ENCODE data around the gene CRHR2.

CRHR2 gene

DNA sequence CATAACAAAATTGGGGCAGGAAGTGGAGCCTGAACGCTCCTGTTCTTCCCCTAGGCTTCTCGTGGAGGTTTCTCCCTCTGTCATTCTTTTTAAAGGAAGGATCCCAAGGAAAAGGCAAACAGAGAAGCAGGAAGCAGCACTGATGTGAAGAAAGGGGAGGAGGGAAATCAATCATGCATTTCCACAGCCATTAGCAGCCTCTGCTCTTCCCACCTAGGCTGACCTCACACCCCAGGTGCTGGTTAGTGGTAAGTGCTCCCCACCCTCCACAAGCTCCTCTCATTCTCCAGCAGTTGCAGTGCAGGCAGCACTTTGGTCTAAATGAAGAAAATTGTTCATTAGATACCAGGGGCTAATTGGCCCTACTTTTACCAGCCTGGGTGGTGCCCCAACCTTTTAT, 2.6 kb downstream of the CRHR2 start:
- DNase-seq (ENCODE audit: low spot score): no peak

DNA sequence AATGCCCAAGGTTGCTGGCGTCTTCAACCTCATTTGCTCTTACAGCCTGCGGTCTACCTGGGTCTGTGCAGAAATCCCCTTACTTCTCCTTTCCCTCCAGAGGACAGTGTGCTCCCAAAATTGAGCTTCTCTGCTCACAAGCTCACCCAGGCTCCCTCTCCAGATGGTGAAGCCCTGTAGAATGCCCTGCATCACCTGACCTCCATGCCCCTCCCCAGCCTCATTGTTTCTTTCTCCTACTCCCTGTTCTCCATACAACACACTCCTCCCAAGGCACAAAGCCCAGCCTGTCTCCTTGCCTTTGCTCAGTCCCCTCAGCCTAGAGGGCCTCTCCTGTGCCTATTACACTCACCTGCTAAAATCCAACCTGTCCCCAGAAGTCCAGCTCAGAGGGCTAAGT, 3.5 kb downstream of the CRHR2 start:
- DNase-seq (ENCODE audit: low spot score): no peak

DNA sequence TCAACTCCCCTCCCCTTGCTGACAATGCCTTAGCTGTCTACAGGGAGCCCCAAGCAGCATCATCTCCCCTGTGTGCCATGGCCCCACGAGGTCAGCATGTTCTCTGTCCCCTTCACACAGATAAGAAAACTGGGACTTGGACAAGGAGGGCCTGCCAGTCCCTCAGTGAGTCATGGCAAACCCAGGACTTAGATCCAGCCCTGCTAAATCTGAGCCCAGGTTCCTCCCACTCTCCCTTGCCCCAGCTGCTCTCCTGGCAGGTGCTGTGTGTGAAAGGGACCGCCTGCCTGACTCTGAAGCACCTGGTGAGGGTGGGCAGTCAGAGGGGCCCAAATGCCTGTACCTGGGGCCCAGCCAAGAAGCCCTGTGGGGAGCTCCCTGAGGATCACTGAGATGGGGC, 7.4 kb downstream of the CRHR2 start:
- no peak for DNase-seq (ENCODE audit: low spot score)

DNA sequence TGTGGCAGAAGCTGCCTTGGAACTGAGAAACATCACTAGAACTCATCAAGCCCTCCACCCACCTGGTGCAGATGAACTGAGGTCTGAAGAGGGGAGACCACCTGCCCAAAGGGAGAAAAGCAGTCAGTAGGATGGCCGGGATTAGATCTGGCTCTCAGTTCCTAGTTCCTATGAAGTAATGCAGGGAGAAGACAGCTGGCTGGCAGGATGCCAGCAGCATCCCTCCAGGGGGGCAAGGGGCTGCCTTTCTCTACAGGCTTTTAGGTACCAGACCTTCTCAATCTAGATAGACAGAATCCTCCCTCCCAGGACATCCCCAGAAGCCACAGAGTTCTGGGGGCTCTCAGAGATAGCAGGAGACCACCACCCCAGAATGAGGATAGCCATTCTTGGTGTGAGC, 7.8 kb downstream of the CRHR2 start:
- no peak for DNase-seq (ENCODE audit: low spot score)

DNA sequence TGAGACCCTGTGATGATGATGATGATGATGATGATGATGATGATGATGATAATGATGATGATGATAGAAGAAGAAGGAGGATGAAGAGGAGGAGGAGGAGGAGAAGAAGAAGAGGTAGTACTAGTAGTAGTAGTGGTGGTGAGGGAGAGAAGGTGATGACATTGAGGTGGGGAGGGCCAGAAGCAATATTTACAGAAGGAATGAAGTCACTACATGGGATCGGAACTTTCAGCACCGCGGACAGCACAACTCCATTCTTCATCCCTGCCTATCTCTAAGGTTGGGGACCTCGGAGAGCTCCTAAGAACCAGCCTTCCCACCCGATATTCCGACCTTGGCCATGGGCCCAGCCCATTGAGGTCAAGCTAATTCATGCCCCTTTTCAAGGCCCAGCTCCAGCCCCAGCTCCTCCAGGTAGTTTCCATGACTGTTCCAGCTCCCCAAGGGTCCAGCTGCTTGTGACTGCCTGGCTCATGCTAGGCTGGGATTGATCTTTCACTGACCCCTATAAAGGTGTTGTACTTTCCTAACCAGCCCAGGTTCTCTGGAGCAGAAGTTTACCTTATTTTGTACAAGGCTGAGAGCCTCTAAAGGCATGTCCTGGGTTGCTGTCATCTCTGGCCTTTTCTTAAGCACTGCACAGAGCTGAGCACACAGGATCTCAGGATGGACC, 10.3 kb downstream of the CRHR2 start:
- peak; percentile 82 for DNase-seq (ENCODE audit: low spot score)

DNA sequence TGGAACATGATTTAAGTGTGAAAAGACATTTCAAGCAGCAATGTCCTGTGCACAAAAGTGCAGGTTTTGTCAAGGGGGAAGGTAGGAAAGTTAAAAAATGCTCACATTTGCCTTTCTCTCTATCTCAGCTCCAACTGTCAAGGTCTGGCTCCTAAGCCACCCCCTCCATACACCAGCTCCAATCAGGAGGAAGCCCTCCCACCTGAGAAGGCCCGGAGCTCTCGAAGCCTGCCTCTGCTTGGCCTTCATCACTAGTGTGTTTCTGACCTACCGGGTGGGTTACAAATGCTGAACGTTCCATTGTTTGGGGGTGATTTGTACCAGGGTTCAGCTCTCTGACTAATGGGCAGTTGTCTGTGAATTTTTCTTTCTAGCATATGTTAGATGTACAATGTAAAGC, 14.2 kb downstream of the CRHR2 start:
- DNase-seq (ENCODE audit: low spot score): no peak

DNA sequence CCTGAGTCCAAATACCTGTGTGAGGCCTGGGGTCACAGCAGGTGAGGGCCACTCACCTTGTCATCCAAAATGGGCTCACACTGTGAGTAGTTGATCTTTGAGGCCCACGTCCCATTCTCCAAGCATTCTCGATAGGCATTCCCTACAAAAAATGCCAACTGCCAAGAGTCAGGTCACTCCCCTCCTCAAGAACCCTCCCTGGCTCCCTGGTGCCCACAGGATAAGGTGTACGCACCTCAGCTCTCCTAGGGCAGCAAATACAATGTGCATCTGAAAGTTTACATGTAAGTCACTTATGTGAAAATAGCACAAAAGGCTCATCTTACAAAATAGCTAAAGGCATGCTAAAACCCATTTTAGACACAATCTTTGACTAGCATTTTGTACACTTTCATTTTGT, 15.1 kb downstream of the CRHR2 start:
- no peak for DNase-seq (ENCODE audit: low spot score)

DNA sequence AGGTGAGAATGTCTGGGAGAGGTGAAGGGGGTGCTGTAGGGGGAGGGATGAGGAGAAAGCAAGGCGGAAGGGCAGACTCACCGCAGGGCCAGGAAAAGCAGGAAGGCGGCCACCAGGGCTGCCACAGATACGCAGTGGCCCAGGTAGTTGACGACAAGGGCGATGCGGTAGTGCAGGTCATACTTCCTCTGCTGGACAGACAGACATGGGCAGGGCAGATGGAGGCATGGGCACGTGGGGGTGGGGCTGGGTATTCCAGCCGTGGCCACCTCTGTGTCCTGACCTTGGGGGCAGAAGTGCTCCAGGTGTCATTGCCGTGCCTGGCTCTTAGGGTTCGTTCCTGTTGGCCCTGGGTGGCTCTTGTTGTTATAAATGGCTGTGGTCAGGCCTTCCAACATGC, 16.8 kb downstream of the CRHR2 start:
- no peak for DNase-seq (ENCODE audit: low spot score)

DNA sequence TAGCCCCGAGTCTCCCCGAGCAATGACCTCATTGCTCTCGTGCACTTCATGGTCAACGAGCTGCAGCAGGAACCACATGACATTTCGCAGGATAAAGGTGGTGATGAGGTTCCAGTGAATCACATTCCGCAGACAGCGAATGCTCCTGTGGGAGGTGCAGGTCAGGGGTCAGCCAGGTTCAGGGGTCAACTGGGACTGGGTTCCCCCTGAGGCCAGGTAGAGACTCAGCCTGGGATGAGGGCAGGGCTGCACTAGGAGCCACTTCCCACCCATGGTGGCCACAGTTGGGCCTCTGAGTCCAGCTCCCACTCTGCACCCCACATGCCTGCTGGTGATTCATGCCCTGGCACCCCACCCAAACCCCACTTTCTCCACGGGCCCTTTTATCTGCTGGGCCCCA, 17.2 kb downstream of the CRHR2 start:
- no peak for DNase-seq (ENCODE audit: low spot score)

DNA sequence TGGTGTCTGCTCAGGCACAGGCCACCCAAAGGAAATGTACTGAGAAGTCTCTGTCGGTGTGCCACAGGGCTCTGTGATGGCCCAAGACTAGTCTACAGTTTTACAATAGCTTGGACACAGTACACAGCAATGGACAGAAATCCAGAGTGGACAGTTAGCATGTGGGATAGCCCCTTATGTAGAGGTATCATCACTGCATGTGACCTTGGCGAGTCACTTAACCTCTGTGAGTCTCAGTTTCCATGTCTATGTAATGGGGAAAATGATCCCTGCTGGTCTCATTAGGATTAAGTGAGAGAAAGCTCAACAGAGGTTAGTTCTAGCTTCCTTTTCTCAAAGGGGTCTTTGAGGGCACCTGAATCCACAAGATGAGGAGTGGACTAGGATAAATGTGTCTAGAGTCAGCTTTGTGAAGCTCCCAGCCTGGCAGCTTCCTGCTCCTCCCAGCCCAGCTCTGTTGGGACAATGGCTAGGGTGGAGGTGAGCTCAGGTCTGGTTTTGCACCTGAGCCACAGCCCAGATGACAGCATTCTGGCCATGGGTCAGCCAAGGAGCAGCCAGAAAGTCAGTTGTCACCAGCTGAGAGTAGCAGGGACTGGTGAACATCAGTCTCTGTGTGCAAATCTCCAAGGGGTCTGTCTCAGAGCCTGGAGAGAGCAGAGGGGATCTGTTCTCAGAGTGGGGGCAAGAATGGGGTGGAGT, 17.9 kb downstream of the CRHR2 start:
- DNase-seq (ENCODE audit: low spot score): no peak

DNA sequence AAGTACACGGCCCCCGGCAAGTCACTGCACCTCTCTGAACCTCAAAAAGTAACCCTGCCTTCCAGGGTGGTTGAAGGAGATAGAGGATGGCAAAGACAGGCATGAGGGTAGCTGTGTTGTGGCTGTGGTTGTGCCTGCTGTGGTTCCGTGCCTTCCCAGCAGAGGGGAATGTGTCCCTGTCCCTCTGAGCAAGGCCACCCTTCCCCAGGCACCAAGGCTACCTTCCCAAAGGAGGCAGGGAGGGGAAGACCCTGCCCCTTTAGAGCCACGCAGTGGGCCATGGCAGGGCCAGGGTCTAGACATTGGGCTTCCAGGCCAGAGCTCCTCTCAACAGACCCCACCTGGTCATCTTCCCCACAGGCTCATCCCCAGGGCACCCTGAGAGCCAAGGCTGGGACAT, 18.8 kb downstream of the CRHR2 start:
- DNase-seq (ENCODE audit: low spot score): no peak

DNA sequence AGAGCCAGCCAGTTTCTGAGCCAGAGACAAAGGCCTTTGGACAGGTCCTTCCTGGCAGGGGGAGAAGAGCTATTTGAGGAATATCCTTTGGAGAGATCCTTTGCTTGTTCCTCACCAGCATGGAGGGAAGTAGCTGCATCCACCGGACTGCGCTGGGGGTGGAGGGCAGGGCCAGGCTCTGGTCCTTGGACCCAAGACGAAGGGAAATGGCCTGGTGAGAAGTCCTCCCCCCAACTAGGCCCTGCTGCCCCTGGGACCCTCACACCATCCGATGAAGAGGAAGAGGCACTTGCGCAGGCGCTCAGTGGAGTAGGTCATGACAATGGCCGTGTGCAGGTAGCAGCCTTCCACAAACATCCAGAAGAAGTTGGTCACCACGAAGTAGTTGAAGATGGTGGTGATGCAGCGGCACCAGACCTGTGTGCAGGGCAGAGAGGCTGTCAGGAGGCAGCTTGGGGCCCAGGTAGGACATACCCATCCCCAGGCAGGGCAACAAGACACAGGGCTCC, 19.8 kb downstream of the CRHR2 start:
- DNase-seq (ENCODE audit: low spot score): no peak

DNA sequence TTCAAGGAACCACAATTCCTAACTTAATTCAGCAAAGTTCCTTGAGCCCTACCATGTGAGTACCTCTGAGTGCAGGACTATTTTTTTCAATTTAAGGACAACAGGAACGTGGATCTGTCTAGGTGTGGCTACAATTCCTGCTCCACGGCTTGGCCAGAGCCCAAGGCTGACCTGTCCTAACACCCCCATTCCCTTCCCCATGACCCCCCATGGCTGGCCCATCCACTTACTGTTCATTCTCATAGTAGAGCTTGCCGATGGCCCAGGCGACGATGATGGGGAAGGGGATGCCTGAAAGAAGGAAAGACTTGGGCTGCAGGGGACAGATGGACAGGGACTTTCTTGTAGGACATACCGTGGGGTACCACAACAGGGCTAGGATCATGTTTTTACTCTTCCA, 20.3 kb downstream of the CRHR2 start:
- no peak for DNase-seq (ENCODE audit: low spot score)

DNA sequence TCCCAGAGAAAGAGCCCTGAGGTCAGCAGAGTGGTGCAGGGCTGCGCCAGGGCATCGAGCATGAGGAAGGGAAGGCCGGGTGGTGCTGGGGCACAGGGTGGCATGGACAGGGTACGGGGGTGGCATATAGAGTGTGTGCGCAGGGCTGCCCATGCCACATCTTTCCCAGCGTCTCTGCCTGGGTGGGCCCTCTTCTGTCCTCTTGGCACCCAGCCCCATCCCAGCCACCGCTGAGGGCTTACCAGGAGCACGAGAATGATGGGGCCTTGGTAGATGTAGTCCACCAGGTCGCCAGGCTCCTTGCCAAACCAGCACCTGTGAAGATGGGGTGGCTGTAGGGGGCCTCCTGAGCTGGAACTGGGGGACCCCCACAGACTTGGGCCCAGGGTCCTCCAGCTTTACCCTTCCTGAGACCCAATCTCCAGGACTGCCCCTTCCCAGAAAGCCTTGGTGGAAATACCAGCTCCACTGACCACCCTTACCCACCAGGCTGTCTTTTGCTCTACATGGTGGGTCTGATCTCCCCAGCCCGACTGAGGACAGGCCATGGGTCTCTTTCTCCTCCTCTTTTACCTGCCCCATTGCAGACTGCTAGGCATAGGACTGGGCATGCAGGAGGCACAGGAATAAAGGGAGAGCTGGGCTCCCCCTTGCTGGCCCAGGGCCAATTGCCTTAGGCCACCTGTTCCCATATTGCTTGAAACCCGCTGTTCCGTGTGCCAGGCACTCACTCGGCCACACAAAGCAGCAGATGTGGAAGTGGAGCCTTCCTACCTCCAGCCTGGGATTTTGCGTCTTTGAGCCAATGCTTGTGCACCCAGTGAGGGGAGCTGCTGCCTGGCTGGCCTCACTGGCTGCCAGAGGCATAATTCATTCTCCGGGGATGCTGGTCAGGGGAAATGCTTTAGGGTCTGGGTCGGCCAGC, 21.7 kb downstream of the CRHR2 start:
- no peak for DNase-seq (ENCODE audit: low spot score)

DNA sequence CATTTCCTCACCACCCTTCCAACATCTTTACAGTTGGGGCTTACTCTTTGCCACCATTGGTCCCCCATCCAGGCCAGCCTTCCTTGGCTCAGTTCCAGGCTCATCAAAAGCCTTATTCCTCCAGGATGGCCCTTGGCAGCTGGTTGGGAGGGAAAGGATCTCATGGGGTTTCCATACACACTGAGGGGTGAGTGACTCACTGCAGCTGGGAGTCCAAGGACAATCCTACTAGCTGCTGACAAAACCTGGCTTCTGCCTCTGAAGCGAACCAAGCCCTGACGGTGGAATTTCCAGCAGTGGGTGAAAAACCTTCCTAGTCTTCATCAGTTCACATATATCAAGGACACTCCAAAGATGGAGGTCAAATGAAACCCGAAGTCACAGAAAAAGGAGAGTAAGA, 22.9 kb downstream of the CRHR2 start:
- no peak for DNase-seq (ENCODE audit: low spot score)

DNA sequence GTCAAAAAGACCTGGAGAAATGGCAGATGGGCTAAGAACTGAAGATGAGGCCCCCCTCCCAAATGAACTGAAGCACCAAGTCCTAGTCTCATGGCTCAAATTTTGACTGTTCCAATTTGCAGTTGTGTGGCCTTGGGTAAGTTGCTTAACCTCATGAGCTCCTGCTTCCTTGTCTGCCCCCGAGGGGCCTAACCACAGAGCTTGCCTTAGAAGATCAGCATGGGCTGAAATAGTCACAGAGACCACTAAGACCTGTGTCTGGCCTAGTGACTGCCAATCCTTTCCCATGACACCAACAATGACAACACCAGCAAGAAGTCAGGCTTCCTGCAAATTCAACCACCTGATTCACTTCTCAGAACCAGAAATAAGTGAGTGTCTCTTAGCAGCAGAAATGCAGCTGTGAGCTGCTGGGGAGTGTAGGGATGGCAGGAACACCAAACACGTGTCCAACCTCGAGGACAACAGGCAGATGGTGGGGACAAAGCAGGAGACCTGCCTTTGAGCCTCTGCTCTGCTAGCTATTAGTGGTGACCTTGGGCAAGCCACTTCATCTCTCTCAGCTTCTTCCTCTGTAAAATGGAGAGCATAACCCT, 23.7 kb downstream of the CRHR2 start:
- DNase-seq (ENCODE audit: low spot score): no peak

DNA sequence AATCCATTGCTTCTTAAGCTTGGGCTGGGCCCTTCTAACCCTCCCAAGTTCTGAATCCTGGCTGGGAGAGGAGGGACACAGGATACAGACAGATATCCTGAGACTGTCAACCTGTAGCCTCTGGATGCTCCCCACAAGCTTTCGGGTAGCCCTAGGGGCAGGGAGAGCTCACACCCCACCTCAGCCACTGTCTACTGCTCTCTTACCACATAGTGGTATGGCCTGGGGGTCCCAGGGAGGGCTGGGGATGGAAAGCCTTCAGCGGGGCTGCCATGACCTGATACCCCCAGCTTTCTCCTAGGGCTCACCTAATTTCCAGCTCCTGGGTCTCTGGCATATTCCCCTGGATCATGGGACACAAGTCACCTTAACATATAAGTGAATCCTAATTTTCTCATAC, 25.1 kb downstream of the CRHR2 start:
- DNase-seq (ENCODE audit: low spot score): no peak

DNA sequence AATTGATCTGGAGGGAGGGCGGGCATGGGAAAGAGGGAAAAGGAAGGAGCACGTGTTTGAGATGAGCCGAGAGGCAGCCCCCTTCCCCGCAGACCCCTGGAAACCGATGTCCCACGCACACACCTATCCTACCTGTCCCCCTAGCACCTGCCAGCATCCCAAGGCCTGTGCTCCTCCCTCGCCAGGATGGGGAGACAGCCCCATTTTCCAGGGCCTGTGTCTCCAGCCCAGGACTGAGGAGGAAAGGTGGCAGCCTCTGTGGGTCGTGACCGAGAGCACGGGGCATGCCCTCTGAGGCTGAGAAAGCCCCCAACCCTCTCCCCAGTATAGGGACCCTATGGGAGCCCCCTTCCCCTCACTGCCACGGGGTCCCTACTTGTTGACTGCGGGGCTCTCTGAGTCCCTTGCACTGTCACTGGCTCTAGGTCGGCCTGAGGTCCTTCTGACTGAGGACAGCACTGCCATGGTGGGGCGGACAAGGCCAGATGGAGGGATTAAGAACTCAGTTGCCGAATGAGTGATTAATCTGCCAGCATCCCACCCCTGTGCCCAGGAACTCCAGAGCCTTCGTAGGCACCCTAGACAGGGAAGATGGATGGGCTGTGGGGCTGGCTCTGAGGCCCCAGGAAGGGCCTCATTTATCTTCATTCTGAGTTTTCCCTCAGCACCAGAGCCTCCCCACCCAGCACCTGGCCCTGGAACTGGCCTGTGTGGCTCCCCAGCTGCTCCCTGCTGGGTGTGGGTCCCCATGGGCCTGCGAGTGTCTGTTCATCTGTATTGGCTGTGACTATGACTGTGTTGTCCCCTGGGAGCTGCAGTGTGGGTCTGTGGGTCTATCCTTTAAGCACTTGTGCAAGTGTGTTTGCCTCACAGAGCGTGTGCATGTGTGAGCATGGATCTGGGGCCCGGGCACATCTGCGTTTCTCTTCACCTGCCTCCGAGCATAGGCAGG, 26.0 kb downstream of the CRHR2 start:
- no peak for DNase-seq (ENCODE audit: low spot score)

DNA sequence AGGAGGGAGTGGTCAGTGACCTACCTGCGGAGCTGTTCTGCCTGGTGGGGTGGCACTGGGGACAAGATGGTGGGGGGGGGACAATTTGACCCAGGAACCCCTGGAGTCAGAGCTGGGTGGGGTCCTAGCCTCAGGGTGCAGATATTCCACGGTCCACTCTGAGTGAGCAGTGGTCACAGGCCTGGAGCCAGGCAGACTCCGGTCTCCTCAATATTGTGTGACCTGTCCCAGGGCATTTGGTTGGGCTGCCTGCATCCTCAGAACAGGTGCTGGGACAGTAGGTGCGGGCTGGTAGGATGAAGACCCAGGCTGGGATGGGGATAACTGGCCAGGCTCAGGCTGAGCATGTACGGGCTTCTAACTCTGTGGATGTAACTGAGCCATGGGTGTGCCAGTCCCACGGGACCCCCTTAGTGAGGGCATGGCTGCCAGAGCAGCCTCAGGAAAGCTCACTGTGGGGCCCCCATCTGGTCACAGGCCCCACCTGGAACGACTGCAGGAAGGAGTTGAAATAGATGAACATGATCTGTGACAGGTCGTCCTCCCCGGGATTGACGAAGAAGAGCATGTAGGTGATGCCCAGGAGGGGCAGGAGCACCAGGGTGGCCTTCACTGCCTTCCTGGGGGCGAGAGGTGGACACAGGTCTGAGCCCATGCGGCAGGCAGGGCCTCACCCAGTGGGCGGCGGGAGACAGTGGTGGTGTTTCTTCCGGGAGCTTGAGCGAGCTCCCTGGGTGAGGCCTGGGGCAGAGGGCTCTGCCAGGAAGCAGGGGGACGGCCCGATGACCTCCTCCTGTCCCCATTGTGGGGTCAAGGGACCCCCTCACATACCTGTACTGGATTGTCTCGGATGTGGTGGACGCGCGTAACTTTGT, 26.9 kb downstream of the CRHR2 start:
- DNase-seq (ENCODE audit: low spot score): no peak
